Motor neuron (in vitro differentiated cells): ENCODE results near the gene RAMACL. TPM values are rescaled to one million over a fixed set of nuclear protein-coding genes. Genes with fewer than 3 reads are reported as not detected.

Source experiments
- ATAC-seq, 8 experiments: fragments of 200-7000 bp; cut with Tn5 transposase; replicated peaks in 6 of 8; 2 replicates each; pipeline ENCODE4 v1.8.0; 2021; ENCODE audit warnings: mild to moderate bottlenecking in 8 of 8, moderate library complexity in 8 of 8
- H3K27ac ChIP-seq, 2 donors: fragments of 250-450 bp; sonication (Bioruptor Pico); 2 replicates each; pipeline ENCODE4 v1.9.0; 2021; ENCODE audit warnings: antibody characterized with exemption in 2 of 2, mild to moderate bottlenecking in 2 of 2, moderate library complexity in 1 of 2
- H3K4me1 ChIP-seq, 2 donors: fragments of 250-450 bp; sonication (Bioruptor Pico); replicated peaks in 1 of 2; 2 replicates each; pipeline ENCODE4 v1.6.1; 2021; ENCODE audit warnings: antibody characterized with exemption in 2 of 2, mild to moderate bottlenecking in 2 of 2, moderate library complexity in 1 of 2
- H3K4me3 ChIP-seq, 5 donors: fragments of 250-450 bp; sonication (Bioruptor Pico); 2 replicates each; pipeline ENCODE4 v1.9.0; 2021; ENCODE audit warnings: antibody characterized with exemption in 5 of 5, mild to moderate bottlenecking in 5 of 5, moderate library complexity in 4 of 5
- WGBS, 10 experiments: fragments of 450-650 bp; shearing (Covaris generic); methylation state at CpG; one replicate each; pipeline ENCODE4 v1.0.0; 2022; 5-methylcytosine and 5-hydroxymethylcytosine counted together
- in situ Hi-C, 9 experiments: fragments of 400-800 bp; cut with MboI; loops; one replicate each; pipeline ENCODE4 v1.15.0; 2021; ENCODE audit warnings: low sequenced_read_pairs in 9 of 9, low pct_unique_long_range_greater_than_20kb in 2 of 9; ENCODE audit not compliant: unreplicated experiment in 9 of 9
- total RNA-seq, 8 experiments: library from RNA; unstranded; fragments of 300-600 nt; gene quantifications; 2 replicates each; pipeline versions ENCODE4 v1.2.3 to v1.2.4, GENCODE V29; 2022

RAMACL gene
- total RNA-seq, 8 experiments from 2014 or later, result 0.50 to 2.7 (median 1.1) TPM

- in situ Hi-C loops, result no loop called here
- Histone ChIP-seq H3K4me1 (peaks cover 10 to 31% of the 10 kb centered on the region in 2 donors), H3K4me3 (peak overlapping the region; percentile 67 to 95 (median 84)), H3K27ac (no peak overlapping the region)
- WGBS, 10 experiments, result 0 to 88% (median 70%) methylated on average over 1 to 2 of the region's 5 CpGs; no CpG with 5 or more reads in 2 of the 10 experiments
- no peak for ATAC-seq
These were observed 38.9 kb upstream of the RAMACL start for GRCh38 chr6:166625356-166625755.

DNA sequence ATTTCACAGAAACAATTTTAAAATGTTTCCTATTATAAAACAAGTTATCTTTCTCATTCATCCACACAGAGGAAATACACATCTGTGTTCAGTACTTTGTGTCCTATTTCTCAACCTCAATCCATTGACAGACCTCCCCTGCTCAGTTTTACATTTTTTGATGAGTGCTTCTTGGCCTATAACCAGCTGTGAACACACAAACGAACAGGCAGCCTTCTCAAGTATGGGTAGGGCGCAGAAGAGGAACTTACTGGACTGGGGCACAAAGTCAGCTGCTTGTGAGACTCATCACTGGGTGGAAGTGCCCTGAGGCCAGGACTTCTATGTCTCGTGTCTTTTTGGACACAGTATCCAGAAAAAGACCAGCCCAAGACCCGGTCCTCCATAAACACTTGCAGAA, 37.8 kb upstream of the RAMACL start:
- WGBS, 10 experiments, result 0 to 100% (median 94%) methylated on average over 1 to 4 of the region's 4 CpGs; no CpG with 5 or more reads in 2 of the 10 experiments
- H3K27ac ChIP-seq, result no peak overlapping the region
- in situ Hi-C loops, result no loop called here
- H3K4me3 ChIP-seq, result no peak overlapping the region
- ATAC-seq, result peak in 1 of 8 experiments; percentile 6
- H3K4me1 ChIP-seq, result peaks cover 10 to 32% of the 10 kb centered on the region in 2 donors

- WGBS, 10 experiments, result 84 to 100% (median 100%) methylated on average over 1 to 4 of the region's 5 CpGs; no CpG with 5 or more reads in 4 of the 10 experiments
- H3K27ac ChIP-seq, result no peak overlapping the region
- no peak overlapping the region for H3K4me3 ChIP-seq
- no peak for ATAC-seq
- in situ Hi-C loops, result no loop called here
- peaks cover 6 to 24% of the 10 kb centered on the region in 2 donors for H3K4me1 ChIP-seq
These were observed 36.8 kb upstream of the RAMACL start for GRCh38 chr6:166623318-166623717.

DNA sequence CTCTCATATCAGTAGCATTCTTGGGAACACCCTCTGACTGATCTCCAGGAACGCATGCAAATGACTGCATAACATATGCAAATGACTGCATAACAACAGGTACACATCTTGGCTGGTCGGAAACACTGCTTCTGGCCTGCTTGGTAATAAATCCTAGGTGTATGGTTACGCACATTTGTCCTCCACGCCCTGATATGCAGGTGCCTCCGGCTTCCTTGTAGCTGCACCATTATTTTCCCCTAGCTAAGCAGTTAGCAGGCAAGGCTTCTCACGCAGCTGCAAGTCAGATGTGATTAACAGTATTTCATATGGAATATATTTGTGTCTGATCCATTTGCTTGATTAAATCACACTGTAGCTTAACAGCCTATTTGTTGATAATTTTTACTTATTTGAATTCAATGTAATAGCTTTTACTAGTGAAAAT, 34.6 kb upstream of the RAMACL start:
- in situ Hi-C loops, result no loop called here
- H3K4me1 ChIP-seq, result peaks cover 6 to 24% of the 10 kb centered on the region in 2 donors
- peak in 7 of 8 experiments; percentile 13 to 74 (median 43) for ATAC-seq
- 20 to 83% (median 63%) methylated on average over 1 to 5 of the region's 6 CpGs; no CpG with 5 or more reads in 3 of the 10 experiments for WGBS, 10 experiments
- H3K27ac ChIP-seq, result no peak overlapping the region
- H3K4me3 ChIP-seq, result no peak overlapping the region

DNA sequence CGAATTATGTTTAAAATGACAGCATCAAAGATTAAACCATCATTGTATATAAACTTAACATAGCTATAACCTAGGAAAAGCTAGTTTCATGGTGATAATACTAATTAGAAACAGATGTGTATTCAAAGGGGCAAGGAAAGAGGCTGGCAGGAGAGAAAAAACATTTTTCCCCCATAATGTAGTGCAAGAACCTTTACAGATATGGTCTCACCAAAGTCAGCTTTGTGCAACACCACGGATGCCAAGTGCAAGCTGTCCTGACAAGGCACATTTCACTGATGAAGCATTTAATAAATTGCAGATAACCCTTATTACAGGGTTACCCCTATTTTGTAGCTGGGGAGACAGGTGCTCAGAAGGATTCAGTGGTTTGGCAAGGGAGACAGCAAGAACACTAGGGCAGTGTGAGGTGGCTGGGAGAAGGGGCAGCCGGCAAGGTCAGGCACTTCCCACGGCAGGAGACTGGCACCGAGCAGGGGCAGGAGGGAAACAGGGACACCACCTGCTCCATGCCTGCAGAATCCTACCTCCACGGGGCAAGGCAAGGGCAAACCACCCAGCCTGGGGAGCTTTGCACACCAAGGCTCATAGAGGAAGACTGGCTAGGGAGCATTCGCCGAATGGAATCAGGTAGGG, 34.1 kb upstream of the RAMACL start:
- in situ Hi-C loops, result no loop called here
- no peak overlapping the region for H3K4me3 ChIP-seq
- H3K4me1 ChIP-seq, result peaks cover 10 to 25% of the 10 kb centered on the region in 2 donors
- H3K27ac ChIP-seq, result no peak overlapping the region
- ATAC-seq, result peak in 4 of 8 experiments; percentile 7 to 20 (median 12)
- WGBS, 10 experiments, result 0 to 76% (median 62%) methylated on average over 1 to 4 of the region's 8 CpGs; no CpG with 5 or more reads in 3 of the 10 experiments

GRCh38 chr6:166619912-166620311, 33.4 kb upstream of the RAMACL start:
- H3K4me1 ChIP-seq, result peaks cover 15 to 20% of the 10 kb centered on the region in 2 donors
- ATAC-seq, result peak in 3 of 8 experiments; percentile 55 to 59 (median 58)

GRCh38 chr6:166618866-166619761, 32.6 kb upstream of the RAMACL start:
- 76 to 100% (median 97%) methylated on average over 1 to 19 of the region's 27 CpGs; no CpG with 5 or more reads in 2 of the 10 experiments for WGBS, 10 experiments
- Histone ChIP-seq H3K4me1 (peaks cover 14 to 19% of the 10 kb centered on the region in 2 donors), H3K4me3 (no peak overlapping the region), H3K27ac (no peak overlapping the region)
- no peak for ATAC-seq
- in situ Hi-C loops, result no loop called here

More at GRCh38 chr6:166619912-166620311, 33.4 kb upstream of the RAMACL start:
- in situ Hi-C loops, result no loop called here
- Histone ChIP-seq H3K4me3 (no peak overlapping the region), H3K27ac (no peak overlapping the region)
- WGBS, 10 experiments, result 0 to 100% (median 87%) methylated on average over 1 to 3 of the region's 3 CpGs; no CpG with 5 or more reads in 2 of the 10 experiments

GRCh38 chr6:166618251-166618650, 31.8 kb upstream of the RAMACL start:
- no peak for ATAC-seq
- Histone ChIP-seq H3K4me1 (peaks cover 17 to 21% of the 10 kb centered on the region in 2 donors), H3K27ac (no peak overlapping the region), H3K4me3 (no peak overlapping the region)
- in situ Hi-C loops, result no loop called here
- WGBS, 10 experiments, result 82 to 100% (median 93%) methylated on average over 1 to 3 of the region's 4 CpGs; no CpG with 5 or more reads in 5 of the 10 experiments

GRCh38 chr6:166617359-166617758, 30.9 kb upstream of the RAMACL start:
- in situ Hi-C loops, result no loop called here
- Histone ChIP-seq H3K4me3 (no peak overlapping the region), H3K4me1 (peaks cover 25 to 30% of the 10 kb centered on the region in 2 donors), H3K27ac (no peak overlapping the region)
- WGBS, 10 experiments, result 89 to 100% (median 91%) methylated on average over 5 to 7 of the region's 7 CpGs
- ATAC-seq, result no peak

DNA sequence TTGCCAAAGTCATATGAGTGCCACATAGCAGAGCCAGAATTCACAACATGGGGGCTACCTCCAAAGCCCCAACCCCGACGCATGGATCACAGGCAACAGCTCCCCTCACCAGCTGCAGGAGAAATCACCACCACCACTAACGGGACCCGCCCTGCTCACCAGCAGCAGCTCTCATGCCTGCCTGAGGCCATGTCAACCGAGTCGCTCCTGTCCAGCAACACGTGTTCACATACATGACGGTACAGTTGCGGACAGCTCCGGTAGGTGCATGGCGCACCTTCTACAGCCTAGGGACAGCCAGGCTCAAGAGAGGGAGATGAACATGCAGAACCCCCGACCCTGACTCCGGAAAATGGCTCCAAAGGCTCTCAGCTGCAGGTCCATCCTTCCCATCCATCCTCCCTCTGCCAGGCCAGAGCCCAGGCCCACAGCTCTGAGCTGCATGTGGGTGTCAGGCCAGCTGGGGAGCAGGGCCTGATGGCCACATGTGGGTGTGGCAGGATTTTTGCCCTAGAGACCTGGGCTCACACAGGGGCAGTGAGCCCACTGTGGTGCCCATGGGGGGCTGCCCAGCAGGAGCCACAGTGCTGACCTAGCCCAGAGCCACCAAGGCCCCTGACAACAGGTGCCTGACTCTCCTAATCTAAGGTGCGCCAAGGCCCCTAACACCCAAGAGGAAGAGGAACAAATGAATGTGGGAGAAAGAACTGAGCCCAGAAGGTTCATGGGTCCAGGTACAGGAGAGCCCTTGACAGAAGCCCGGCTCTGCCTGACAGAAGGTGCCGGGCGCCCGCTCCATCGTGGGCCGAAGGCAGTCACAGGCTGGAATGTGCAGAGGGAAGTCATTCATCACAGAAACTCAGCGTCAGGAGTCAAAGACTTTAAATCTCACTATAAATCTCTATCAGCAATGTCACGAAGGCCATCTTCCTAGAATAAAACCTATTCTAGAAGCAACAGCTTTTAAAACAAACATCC, 30.1 kb upstream of the RAMACL start:
- Histone ChIP-seq H3K4me1 (peaks cover 25 to 31% of the 10 kb centered on the region in 2 donors), H3K27ac (no peak overlapping the region), H3K4me3 (no peak overlapping the region)
- in situ Hi-C loops, result no loop called here
- ATAC-seq, result no peak
- WGBS, 10 experiments, result 91 to 100% (median 96%) methylated on average over 1 to 12 of the region's 22 CpGs; no CpG with 5 or more reads in 1 of the 10 experiments

DNA sequence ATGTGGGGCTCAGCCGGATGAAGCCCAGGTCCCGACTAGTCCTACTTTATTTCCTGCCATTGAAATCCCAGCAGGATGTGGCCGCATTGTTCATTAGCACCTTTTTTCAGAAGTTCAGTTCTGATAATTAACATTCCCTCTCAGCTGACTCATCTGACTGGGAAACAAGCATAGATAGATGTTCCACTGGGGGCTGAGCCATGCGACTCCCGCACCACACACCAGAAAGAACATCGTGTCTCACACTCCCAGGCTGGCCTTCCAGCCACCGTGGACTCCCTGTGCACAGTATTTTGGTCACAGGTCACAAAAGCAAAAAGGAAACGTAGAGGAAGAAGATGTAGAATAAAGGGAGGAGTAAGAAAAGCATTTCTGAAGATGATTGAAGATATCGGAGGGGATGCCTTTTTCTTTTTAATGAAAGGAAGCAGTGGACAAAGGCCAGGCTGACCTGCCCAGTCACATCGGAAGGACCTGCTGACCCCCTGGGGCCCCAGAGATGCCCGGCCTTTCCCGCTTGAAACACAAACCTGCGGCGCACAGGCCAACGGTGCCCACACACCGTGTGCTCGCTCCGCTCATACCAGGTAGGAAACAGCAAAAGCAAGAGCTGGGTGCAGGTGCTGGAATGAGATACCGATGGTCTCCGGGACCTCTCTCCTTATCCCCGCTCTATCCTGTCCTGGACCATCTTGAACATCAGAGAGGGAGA, 28.7 kb upstream of the RAMACL start:
- no peak overlapping the region for H3K4me3 ChIP-seq
- peaks cover 18 to 25% of the 10 kb centered on the region in 2 donors for H3K4me1 ChIP-seq
- WGBS, 10 experiments, result 7 to 91% (median 81%) methylated on average over 1 to 17 of the region's 21 CpGs
- peak in 6 of 8 experiments; percentile 43 to 59 (median 52) for ATAC-seq
- in situ Hi-C loops, result no loop called here
- no peak overlapping the region for H3K27ac ChIP-seq

GRCh38 chr6:166614589-166614988, 28.1 kb upstream of the RAMACL start:
- H3K27ac ChIP-seq, result no peak overlapping the region
- ATAC-seq, result no peak
- in situ Hi-C loops, result no loop called here
- no peak overlapping the region for H3K4me3 ChIP-seq
- H3K4me1 ChIP-seq, result peaks cover 18 to 25% of the 10 kb centered on the region in 2 donors
- 80 to 96% (median 92%) methylated on average over 1 to 9 of the region's 10 CpGs; no CpG with 5 or more reads in 5 of the 10 experiments for WGBS, 10 experiments
